ENCODE data around the gene TMEM140. TPM values are rescaled to one million over a fixed set of nuclear protein-coding genes. Genes with fewer than 3 reads are reported as not detected.

TMEM140 gene
- total RNA-seq, 2 donors from 2014 or later, result not detected

DNA sequence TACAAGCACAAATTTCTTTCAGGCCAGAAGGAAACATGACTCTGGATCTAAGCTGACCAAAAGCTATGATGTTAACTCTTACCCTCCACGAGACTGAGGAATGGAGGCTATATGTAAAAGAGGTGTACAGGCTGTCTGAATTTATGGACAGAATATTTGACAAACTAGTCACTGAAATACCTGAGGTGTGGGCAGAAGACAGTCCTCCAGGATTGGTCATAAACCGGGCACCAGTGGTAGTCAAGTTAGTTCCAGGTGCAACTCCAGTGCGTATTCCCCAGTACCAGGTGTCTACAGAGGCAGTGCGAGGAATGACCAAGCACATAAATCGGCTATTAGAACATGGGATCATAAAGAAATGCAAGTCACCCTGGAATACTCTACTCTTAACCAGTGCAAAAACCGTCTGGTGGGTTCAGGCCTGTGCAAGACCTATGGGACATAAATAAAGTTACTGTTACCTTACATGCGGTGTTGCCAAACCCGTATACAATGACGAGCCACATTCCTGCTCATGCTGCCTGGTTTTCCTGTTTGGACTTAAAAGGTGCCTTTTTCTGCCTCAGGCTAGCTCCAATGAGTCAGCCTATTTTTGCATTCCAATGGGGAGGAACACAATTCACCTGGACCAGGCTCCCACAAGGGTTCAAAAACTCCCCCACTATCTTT lies 29.3 kb downstream of the TMEM140 start:
- no peaks in the 10 kb centered on the region for H3K27me3 ChIP-seq (ENCODE audit: control insufficient read depth, insufficient read depth, low read length, poor library complexity, severe bottlenecking)
- H3K4me1 Mint-ChIP-seq, result no peaks in the 10 kb centered on the region
- H3K27me3 Mint-ChIP-seq (ENCODE audit: insufficient read depth), result no peaks in the 10 kb centered on the region
- DNase-seq, result no peak
- no peak overlapping the region for H3K27ac Mint-ChIP-seq
- H3K9me3 Mint-ChIP-seq, result peaks cover 37% of the 10 kb centered on the region
- TF ChIP-seq, protein P1, sequence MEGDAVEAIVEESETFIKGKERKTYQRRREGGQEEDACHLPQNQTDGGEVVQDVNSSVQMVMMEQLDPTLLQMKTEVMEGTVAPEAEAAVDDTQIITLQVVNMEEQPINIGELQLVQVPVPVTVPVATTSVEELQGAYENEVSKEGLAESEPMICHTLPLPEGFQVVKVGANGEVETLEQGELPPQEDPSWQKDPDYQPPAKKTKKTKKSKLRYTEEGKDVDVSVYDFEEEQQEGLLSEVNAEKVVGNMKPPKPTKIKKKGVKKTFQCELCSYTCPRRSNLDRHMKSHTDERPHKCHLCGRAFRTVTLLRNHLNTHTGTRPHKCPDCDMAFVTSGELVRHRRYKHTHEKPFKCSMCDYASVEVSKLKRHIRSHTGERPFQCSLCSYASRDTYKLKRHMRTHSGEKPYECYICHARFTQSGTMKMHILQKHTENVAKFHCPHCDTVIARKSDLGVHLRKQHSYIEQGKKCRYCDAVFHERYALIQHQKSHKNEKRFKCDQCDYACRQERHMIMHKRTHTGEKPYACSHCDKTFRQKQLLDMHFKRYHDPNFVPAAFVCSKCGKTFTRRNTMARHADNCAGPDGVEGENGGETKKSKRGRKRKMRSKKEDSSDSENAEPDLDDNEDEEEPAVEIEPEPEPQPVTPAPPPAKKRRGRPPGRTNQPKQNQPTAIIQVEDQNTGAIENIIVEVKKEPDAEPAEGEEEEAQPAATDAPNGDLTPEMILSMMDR (conservative IDR thresholded peaks at IDR 0.05), result no peak
- no peak overlapping the region for H3K9ac ChIP-seq (ENCODE audit: extremely low read depth, low read length, poor library complexity, severe bottlenecking)
- H3K27ac ChIP-seq (ENCODE audit: low read depth, low read length), result no peak overlapping the region
- H3K4me1 ChIP-seq (ENCODE audit: control insufficient read depth, insufficient read depth, low read length), result no peaks in the 10 kb centered on the region
- H3K9me3 ChIP-seq (ENCODE audit: control insufficient read depth, low read length), result peaks cover 24% of the 10 kb centered on the region
- H3K4me3 Mint-ChIP-seq, result no peak overlapping the region
- H3K36me3 ChIP-seq (ENCODE audit: control insufficient read depth, insufficient read depth, low read length), result no peaks in the 10 kb centered on the region
- WGBS, 2 experiments (ENCODE audit: insufficient coverage in 1 of 2, insufficient read length in 1 of 2), result 91% methylated on average over 8 to 9 of the region's 9 CpGs
- peaks cover 16% of the 10 kb centered on the region for H3K36me3 Mint-ChIP-seq (ENCODE audit: low read depth)
- H3K4me3 ChIP-seq (ENCODE audit: low read length), result no peak overlapping the region

DNA sequence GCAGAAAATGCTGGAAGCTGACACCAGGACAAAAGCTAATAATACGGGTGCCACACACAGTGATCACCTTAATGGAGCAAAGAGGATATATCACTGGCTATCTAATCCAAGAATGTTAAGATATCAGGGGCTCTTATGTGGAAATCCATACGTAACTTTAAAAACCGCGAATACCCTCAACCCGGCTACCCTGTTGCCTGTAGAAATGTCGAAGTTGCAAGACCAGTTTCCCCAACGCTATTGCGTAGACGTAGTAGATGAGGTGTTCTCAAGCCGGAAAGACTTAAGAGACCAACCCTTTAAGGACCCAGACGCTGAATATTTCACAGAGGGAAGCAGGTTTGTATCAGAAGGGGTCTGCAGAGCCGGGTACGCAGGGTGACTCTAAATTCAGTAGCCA lies 30.5 kb downstream of the TMEM140 start:
- H3K27ac Mint-ChIP-seq, result no peak overlapping the region
- no peak overlapping the region for H3K4me3 Mint-ChIP-seq
- peaks cover 36% of the 10 kb centered on the region for H3K9me3 ChIP-seq (ENCODE audit: control insufficient read depth, low read length)
- H3K27ac ChIP-seq (ENCODE audit: low read depth, low read length), result no peak overlapping the region
- WGBS, 2 experiments (ENCODE audit: insufficient coverage in 1 of 2, insufficient read length in 1 of 2), result 89% methylated on average over 11 to 13 of the region's 13 CpGs
- DNase-seq, result no peak
- H3K4me3 ChIP-seq (ENCODE audit: low read length), result no peak overlapping the region
- peaks cover 49% of the 10 kb centered on the region for H3K9me3 Mint-ChIP-seq
- H3K4me1 Mint-ChIP-seq, result no peaks in the 10 kb centered on the region
- TF ChIP-seq, protein P1 (conservative IDR thresholded peaks at IDR 0.05), result no peak
- H3K27me3 Mint-ChIP-seq (ENCODE audit: insufficient read depth), result no peaks in the 10 kb centered on the region
- no peaks in the 10 kb centered on the region for H3K27me3 ChIP-seq (ENCODE audit: control insufficient read depth, insufficient read depth, low read length, poor library complexity, severe bottlenecking)
- H3K36me3 ChIP-seq (ENCODE audit: control insufficient read depth, insufficient read depth, low read length), result peaks cover 5% of the 10 kb centered on the region
- peaks cover 28% of the 10 kb centered on the region for H3K36me3 Mint-ChIP-seq (ENCODE audit: low read depth)
- H3K9ac ChIP-seq (ENCODE audit: extremely low read depth, low read length, poor library complexity, severe bottlenecking), result no peak overlapping the region
- no peaks in the 10 kb centered on the region for H3K4me1 ChIP-seq (ENCODE audit: control insufficient read depth, insufficient read depth, low read length)

DNA sequence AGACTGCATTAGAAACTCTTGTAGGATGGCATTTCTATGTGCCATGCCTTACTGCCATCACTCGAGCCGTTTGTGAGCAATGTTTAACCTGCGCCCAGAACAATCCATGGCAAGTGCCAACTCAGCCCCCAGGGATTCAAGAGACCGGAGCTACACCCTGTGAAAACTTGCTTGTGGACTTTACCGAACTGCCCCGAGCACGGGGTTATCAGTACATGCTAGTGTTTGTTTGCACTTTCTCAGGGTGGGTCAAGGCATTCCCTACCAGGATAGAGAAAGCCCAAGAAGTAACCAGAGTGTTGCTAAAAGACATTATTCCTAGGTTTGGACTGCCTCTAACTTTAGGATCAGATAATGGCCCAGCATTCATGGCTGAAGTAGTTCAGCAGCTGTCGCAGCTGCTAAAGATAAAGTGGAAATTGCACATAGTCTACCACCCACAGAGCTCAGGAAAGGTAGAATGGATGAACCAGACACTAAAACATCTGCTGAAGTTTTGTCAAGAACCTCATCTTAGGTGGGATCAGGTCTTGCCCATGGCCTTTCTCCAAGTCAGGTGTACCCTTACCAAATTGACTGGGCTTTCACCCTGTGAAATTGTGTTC lies 31.6 kb downstream of the TMEM140 start:
- no peak for DNase-seq
- peaks cover 49% of the 10 kb centered on the region for H3K9me3 Mint-ChIP-seq
- 92 to 96% methylated on average over 8 of the region's 8 CpGs for WGBS, 2 experiments (ENCODE audit: insufficient coverage in 1 of 2, insufficient read length in 1 of 2)

More for the DNA sequence above, 31.6 kb downstream of the TMEM140 start:
- no peak overlapping the region for H3K27ac ChIP-seq (ENCODE audit: low read depth, low read length)
- TF ChIP-seq, protein P1 (conservative IDR thresholded peaks at IDR 0.05), result no peak
- no peak overlapping the region for H3K27ac Mint-ChIP-seq
- peaks cover 11% of the 10 kb centered on the region for H3K36me3 ChIP-seq (ENCODE audit: control insufficient read depth, insufficient read depth, low read length)
- H3K9me3 ChIP-seq (ENCODE audit: control insufficient read depth, low read length), result peaks cover 41% of the 10 kb centered on the region
- H3K4me1 Mint-ChIP-seq, result no peaks in the 10 kb centered on the region
- no peaks in the 10 kb centered on the region for H3K27me3 Mint-ChIP-seq (ENCODE audit: insufficient read depth)
- no peaks in the 10 kb centered on the region for H3K27me3 ChIP-seq (ENCODE audit: control insufficient read depth, insufficient read depth, low read length, poor library complexity, severe bottlenecking)
- no peak overlapping the region for H3K4me3 Mint-ChIP-seq
- peaks cover 39% of the 10 kb centered on the region for H3K36me3 Mint-ChIP-seq (ENCODE audit: low read depth)
- no peak overlapping the region for H3K9ac ChIP-seq (ENCODE audit: extremely low read depth, low read length, poor library complexity, severe bottlenecking)
- no peak overlapping the region for H3K4me3 ChIP-seq (ENCODE audit: low read length)
- H3K4me1 ChIP-seq (ENCODE audit: control insufficient read depth, insufficient read depth, low read length), result no peaks in the 10 kb centered on the region
